Smooth muscle cell (in vitro differentiated cells): ENCODE measurements around the gene PRAMEF12. TPM values are rescaled to one million over a fixed set of nuclear protein-coding genes. Genes with fewer than 3 reads are reported as not detected.
"Not testable (repeated sequence)": the region's sequence is repeated elsewhere in the genome, so short reads cannot be mapped to it uniquely, and the experiment has no call there.

Experiments used
- DNase-seq: peaks from one replicate; lab custom pipeline; 2025; ENCODE audit not compliant: unreplicated experiment; lab: John Stamatoyannopoulos, UW
- H2AFZ ChIP-seq: fragments of 200-600 bp; sonication (generic); 2 replicates; pipeline ENCODE4 v1.6.0; 2016; ENCODE audit warnings: antibody characterized with exemption, low read depth, mild to moderate bottlenecking
- H3F3A ChIP-seq: fragments of 200-600 bp; sonication (generic); 2 replicates; pipeline ENCODE4 v1.6.0; 2017; ENCODE audit warnings: antibody characterized with exemption, low read depth
- H3K27ac ChIP-seq: fragments of 200-600 bp; sonication (generic); 2 replicates; pipeline ENCODE4 v1.5.1; 2016; ENCODE audit warnings: low read depth, mild to moderate bottlenecking
- H3K27me3 ChIP-seq: fragments of 200-600 bp; sonication (generic); 2 replicates; pipeline ENCODE4 v1.6.1; 2016; ENCODE audit warnings: low read depth, mild to moderate bottlenecking
- H3K36me3 ChIP-seq: fragments of 200-600 bp; sonication (generic); 2 replicates; pipeline ENCODE4 v1.5.1; 2016; ENCODE audit warnings: low read depth
- H3K4me1 ChIP-seq: fragments of 200-600 bp; sonication (generic); 2 replicates; pipeline ENCODE4 v1.5.1; 2016; ENCODE audit warnings: low read depth
- H3K4me2 ChIP-seq: fragments of 200-600 bp; sonication (generic); 2 replicates; pipeline ENCODE4 v1.6.0; 2016; ENCODE audit warnings: mild to moderate bottlenecking
- H3K4me3 ChIP-seq: fragments of 200-600 bp; sonication (generic); 2 replicates; pipeline ENCODE4 v1.5.1; 2016; ENCODE audit warnings: mild to moderate bottlenecking
- H3K79me2 ChIP-seq: fragments of 200-600 bp; sonication (generic); 2 replicates; pipeline ENCODE4 v1.6.0; 2016; ENCODE audit warnings: low read depth, mild to moderate bottlenecking
- H3K9ac ChIP-seq: fragments of 200-600 bp; sonication (generic); 2 replicates; pipeline ENCODE4 v1.6.0; 2016; ENCODE audit warnings: low read depth
- H3K9me3 ChIP-seq: fragments of 200-600 bp; sonication (generic); replicated peaks from 2 replicates; pipeline ENCODE4 v1.5.1; 2016; ENCODE audit warnings: low read depth
- H4K20me1 ChIP-seq: fragments of 200-600 bp; sonication (generic); 2 replicates; pipeline ENCODE4 v1.6.0; 2016; ENCODE audit warnings: low read depth
- WGBS: methylation state at CpG from one replicate; pipeline ENCODE4 v1.1.7; 2016; ENCODE audit warnings: low lambda C conversion rate; 5-methylcytosine and 5-hydroxymethylcytosine counted together
- polyA plus RNA-seq: library from polyadenylated mRNA; unstranded; fragments of >200 nt; fragmentation: Nextera tagmentation; extraction: Ambion mirVana; gene quantifications from 2 replicates; pipeline ENCODE4 v1.2.1, GENCODE V29; 2016
- total RNA-seq: library from RNA; depleted of rRNA; stranded (reverse); fragments of >200 nt; gene quantifications from 2 replicates; pipeline ENCODE4 v1.2.3, GENCODE V29; 2014
- TF ChIP-seq, protein P1 (sequence below): fragments of 200-600 bp; sonication (generic); IDR thresholded peaks from 2 replicates; pipeline ENCODE4 v1.5.1; 2017; ENCODE audit warnings: borderline replicate concordance, mild to moderate bottlenecking, antibody characterized with exemption; ENCODE audit not compliant: insufficient read depth, poor library complexity, severe bottlenecking

The PRAMEF12 gene
- total and polyA plus RNA-seq, 2 experiments from 2014 or later: not detected

- H3K4me1 ChIP-seq, H3K27me3 ChIP-seq, H3K9ac ChIP-seq, H3K4me3 ChIP-seq, H3F3A ChIP-seq, H3K4me2 ChIP-seq, H2AFZ ChIP-seq, H4K20me1 ChIP-seq, H3K27ac ChIP-seq, H3K36me3 ChIP-seq, H3K9me3 ChIP-seq, H3K79me2 ChIP-seq, DNase-seq: not testable (repeated sequence)
- 78% methylated on average over 5 of the region's 5 CpGs for WGBS
Observed at GRCh38 chr1:12791097-12791496, 17.6 kb downstream of the PRAMEF12 start, which contains the start of gene PRAMEF1. PRAMEF1 (plus strand) TSS chr1:12791397; CDS start chr1:12793228, 1,831 bp downstream.

GRCh38 chr1:12798911-12799310 lies 25.4 kb downstream of the PRAMEF12 start:
- Histone ChIP-seq H3K79me2 (no peaks in the 10 kb centered on the region), H3K9me3 (no peaks in the 10 kb centered on the region), H3K27me3 (no peaks in the 10 kb centered on the region), H3K36me3 (no peaks in the 10 kb centered on the region), H3F3A (no peaks in the 10 kb centered on the region), H3K4me2 (no peak overlapping the region), H2AFZ (no peak overlapping the region), H4K20me1 (no peaks in the 10 kb centered on the region), H3K27ac (no peak overlapping the region), H3K4me3 (no peak overlapping the region), H3K9ac (no peak overlapping the region), H3K4me1 (no peaks in the 10 kb centered on the region)
- no peak for DNase-seq
- 70% methylated on average over 3 of the region's 4 CpGs for WGBS
- TF ChIP-seq, protein P1, sequence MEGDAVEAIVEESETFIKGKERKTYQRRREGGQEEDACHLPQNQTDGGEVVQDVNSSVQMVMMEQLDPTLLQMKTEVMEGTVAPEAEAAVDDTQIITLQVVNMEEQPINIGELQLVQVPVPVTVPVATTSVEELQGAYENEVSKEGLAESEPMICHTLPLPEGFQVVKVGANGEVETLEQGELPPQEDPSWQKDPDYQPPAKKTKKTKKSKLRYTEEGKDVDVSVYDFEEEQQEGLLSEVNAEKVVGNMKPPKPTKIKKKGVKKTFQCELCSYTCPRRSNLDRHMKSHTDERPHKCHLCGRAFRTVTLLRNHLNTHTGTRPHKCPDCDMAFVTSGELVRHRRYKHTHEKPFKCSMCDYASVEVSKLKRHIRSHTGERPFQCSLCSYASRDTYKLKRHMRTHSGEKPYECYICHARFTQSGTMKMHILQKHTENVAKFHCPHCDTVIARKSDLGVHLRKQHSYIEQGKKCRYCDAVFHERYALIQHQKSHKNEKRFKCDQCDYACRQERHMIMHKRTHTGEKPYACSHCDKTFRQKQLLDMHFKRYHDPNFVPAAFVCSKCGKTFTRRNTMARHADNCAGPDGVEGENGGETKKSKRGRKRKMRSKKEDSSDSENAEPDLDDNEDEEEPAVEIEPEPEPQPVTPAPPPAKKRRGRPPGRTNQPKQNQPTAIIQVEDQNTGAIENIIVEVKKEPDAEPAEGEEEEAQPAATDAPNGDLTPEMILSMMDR: no peak

GRCh38 chr1:12799730-12800129 lies 26.2 kb downstream of the PRAMEF12 start:
- no peak for DNase-seq
- Histone ChIP-seq H3K27me3 (no peaks in the 10 kb centered on the region), H3F3A (no peaks in the 10 kb centered on the region), H3K36me3 (no peaks in the 10 kb centered on the region), H3K79me2 (no peaks in the 10 kb centered on the region), H3K9me3 (peaks cover 2% of the 10 kb centered on the region), H3K27ac (no peak overlapping the region), H3K4me3 (no peak overlapping the region), H2AFZ (no peak overlapping the region), H3K9ac (no peak overlapping the region), H3K4me1 (no peaks in the 10 kb centered on the region), H4K20me1 (no peaks in the 10 kb centered on the region), H3K4me2 (no peak overlapping the region)
- 78% methylated on average over 2 of the region's 2 CpGs for WGBS
- TF ChIP-seq, protein P1: no peak

DNA sequence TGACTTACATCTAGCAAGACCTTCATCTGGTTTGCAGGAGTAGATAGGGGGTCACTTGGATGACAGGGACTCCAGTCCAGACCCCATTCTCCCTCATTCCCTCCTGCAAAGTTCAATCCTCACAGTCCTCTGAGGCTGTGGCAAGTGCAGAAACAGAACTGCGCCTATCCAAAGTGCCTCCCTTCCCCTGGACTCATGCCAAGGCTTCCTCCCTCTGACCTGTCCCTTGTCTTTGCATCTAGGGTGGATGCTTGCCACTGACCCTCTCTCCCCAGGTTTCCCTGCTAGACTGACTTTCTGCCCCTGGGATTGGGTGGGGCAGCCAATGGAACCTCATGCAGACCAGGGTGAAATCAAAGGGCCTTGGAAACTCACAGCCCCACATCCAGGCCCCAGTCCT lies 36.4 kb downstream of the PRAMEF12 start:
- Histone ChIP-seq H3K9ac (no peak overlapping the region), H2AFZ (no peak overlapping the region), H3K36me3 (no peaks in the 10 kb centered on the region), H4K20me1 (no peaks in the 10 kb centered on the region), H3K4me1 (no peaks in the 10 kb centered on the region), H3K4me2 (no peak overlapping the region), H3K9me3 (peaks cover 2% of the 10 kb centered on the region), H3K4me3 (no peak overlapping the region), H3K27ac (no peak overlapping the region), H3F3A (no peaks in the 10 kb centered on the region), H3K79me2 (no peaks in the 10 kb centered on the region), H3K27me3 (no peaks in the 10 kb centered on the region)
- DNase-seq: no peak
- WGBS: 69% methylated on average over 1 of the region's 1 CpG
- TF ChIP-seq, protein P1: no peak
